ENCODE measurements around the gene ADK.
"Not testable (repeated sequence)": the region's sequence is repeated elsewhere in the genome, so short reads cannot be mapped to it uniquely, and the experiment has no call there.

Gene ADK

DNA sequence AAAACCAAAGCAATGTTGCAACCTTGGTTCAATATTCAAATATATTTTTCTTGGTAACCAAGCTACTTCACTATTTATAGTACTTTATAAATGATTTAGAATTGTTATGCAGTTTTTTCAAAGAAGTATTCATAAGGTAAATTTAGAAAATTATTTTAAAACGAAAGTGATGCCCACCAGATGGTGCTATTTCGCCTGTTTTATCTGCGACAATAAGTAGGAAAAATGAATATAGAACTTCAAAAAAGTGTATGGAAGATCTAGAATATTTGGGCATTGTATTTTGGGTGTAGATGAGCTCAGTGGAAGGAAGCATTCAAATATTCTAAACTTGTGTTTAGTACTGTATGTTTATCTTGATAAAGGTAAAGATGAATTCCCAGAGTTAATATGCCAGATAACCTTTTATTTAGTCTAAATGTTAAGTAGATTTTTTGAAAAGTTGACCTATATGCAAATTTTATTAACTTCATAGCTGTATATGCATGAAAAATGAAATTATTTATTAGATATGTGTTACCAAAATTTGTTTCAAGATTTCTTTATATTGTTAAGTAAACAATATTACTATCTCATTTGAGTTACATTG lies 93.2 kb downstream of the ADK start:
- DNase-seq = peak; percentile 63

DNA sequence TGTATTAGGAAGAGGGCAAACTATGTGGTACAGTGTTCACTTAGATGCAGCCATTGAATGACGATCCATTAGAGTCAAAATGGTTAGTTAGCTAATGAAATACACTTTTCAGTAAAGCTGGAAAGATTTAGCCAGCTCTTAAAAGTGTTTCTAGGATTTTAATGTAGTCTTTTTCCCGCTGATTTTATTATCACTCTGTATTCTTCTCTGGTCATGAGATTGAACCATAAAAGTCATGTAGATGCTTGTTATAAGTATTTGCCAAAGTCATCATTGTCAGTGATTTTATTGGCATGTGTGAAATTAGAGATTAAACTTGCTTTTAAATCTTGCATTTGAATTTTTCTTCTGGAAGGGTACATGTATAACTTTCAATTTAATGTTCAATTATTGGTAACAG lies 93.8 kb downstream of the ADK start:
- no peak for DNase-seq

DNA sequence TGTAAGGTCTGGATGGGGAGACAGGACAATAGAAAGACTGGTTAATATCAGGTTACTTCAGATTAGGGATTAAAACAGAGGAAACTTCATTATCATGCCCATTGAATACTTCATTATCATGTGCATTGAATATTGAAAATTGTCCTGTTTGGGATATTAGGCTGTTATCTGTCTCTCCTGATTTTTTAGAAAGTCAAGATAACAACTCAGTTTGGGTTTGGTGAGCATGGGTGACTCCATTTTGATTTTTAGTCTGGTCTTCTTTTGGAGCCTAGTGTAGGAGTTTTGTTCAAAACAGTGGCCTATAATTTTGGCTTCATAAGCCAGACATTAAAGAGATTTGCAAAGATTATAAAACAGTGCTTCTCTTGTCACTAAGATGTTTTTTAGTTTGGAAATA lies 95.5 kb downstream of the ADK start:
- DNase-seq = no peak

DNA sequence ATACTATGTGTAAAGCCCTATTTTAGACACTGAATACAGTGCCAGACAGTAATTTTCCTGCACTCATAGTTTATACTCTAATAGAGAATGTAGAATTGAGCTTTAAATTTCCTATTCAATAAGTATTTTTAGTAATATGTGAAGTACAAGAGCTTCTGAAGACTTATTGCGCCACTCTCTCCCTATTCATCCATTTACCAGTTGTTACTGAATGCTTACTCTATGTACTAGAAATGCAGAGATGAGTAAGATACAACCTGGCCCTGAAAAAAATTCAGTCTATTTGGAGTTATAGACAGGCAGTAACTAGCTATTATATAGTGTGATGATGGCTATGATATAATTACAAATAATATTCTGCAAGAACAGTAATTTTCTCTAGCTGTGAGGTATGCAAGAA lies 98.8 kb downstream of the ADK start:
- DNase-seq = no peak

DNA sequence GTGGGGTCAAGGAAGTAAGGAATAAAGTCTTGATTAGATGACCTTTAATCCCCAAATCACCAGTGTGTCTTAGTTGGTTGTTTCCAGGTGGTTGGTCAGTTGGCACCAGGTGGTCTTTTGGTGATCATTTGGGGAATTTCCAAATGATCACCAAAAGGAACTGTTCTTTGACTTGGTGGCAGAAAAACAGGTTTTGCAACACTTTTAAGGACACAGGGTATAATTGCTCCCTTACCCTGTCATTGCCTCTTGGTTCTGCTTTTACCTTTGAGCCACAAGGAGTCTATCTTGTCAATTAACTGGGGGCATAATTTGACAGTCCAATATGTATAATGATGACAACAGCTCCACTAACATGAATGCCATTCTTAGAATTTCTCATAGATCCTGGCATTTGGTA lies 104.2 kb downstream of the ADK start:
- no peak for DNase-seq

DNA sequence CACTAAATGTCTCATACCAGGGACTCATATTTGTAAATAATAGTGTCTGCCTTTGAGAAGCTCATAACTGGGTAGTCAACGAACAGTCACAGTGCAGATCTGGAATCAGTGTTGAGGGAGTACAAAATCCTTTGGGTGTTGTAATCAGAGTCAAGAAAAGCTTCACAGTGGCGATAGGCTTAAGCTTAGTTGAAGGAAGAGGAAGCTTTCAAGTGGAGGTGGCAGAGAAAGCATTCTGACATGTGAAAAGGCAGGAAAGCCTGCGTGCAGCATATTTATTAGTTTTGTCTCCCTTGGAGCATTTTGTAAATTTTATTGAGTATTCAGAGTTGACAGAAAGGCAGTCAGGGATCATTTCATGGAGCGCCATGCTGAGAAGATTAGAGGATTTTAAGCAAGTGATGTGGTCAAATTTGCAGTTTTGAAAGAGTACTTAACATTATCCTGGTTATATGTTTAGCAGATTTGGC lies 104.9 kb downstream of the ADK start:
- DNase-seq = no peak

DNA sequence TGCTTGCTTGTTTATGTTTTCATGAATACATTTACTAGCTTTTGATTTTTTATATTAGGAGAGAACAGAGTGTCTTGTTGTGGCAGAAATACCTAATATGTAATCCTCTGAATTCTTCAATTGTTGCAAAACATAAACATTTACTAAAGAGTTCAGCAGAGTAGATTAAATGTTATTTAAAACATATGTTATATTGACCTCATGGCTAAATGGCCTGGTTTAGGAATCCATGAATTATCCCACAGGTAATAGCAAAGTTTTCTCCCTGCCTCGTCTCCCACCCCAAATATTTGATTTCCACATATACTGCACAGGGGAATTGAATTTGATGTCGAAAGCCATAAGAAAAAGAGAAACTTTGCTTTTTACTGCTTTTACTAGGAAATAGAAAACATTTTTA lies 111.8 kb downstream of the ADK start:
- no peak for DNase-seq

DNA sequence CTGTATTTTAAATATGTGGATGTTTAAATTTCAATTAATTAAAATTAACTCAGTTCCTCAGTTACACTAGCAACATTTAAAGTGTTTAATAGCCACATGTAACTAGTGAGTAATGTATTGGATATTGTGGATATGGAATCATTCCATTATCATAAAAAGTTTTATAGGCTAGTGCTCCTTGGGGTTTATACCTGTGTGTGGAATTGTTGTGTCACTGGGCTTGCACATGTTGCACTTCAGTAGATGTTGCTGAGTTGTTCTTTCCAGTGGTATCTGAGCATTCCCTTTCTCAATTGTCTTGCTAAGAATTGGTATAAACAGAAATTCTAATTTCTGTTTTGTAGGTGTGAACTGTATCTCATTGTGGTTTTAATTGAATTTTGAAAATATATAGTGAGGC lies 113.0 kb downstream of the ADK start:
- DNase-seq = no peak

DNA sequence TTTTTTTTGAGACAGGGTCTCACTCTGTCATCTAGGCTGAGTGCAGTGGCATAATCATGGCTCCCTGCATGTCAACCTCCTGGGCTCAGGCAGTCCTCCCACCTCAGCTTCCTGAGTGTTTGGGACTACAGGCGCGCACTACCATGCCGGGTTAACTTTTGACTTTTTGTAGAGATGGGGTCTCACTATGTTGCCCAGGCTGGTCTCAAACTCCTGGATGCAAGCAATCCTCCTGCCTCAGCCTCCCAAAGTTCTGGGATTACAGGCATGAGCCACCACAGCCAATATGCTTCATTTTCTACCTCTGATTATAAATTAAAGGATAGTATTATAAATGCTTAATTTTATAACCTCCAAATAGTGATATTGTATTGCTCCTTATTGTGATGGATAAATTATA lies 121.3 kb downstream of the ADK start:
- no peak for DNase-seq

DNA sequence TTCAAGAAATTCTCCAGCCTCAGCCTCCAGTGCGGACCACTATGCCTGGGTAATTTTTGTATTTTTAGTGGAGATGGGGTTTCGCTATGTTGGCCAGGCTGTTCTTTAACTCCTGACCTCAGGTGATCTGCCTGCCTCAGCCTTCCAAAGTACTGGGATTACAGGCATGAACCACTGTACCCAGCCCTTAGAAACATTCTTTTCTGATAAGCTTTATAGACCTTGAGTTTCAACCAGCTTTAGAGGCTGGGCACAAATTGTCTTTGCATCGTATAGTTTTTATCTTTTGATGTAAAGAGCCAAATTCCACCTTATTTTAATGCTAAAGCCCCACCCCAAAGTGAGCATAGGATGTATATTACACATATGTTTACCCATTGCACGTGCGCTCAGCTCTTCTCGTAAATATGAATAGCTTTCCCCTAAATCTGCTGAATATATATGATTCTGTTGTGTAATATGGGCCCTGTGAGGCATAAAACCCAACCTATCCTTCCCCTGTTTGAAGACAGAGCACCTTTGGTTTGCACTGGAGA lies 124.8 kb downstream of the ADK start:
- no peak for DNase-seq

DNA sequence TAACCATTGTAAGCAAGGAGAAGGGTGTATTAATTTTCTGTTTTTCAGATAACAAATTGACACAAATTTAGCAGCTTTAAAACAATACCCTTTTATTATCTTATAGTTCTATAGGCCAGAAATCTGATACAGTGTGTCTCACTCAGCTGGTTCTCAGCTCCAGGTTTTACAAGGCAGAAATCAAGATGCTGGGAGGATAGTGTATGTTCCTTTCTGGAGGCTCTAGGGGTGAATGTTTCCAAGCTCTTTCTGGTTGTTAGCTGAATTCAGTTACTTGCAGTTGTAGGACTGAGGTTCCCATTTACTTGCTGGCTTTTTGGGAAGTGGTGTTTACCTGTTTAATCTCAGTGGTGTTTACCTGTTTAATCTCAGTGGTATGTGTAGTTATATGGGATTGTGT lies 125.4 kb downstream of the ADK start:
- no peak for DNase-seq

DNA sequence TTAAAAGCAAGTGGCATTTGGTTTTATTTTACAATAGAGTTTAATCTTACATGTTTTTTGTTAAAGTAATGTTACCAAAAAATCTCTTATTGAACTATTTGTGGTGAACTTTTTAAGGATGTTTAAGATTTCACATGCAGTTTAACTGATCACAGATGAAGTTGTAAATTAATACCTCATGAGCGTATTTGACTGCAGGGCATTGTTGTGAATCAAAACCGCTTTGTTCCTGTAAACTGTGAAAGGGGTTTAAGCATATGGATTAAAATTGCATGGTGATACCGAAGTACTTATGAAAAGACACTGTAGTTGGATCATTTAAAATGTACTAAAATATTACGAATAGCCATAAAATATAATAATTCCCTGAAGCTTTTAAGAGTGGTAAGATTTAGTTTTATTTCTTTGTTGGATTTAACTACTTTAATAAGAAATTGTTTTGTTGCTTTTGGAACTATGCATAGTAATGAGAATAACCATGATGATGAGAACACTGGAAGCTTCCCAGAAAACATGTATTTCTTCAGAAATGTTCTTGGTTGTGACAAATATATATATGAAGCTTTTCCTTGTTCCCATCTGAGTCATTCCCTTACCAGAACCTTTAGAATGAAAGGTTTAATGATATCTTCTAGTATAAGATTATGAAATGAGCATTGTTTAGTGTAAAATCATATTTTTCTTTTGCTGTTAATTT lies 131.3 kb downstream of the ADK start:
- DNase-seq = no peak

DNA sequence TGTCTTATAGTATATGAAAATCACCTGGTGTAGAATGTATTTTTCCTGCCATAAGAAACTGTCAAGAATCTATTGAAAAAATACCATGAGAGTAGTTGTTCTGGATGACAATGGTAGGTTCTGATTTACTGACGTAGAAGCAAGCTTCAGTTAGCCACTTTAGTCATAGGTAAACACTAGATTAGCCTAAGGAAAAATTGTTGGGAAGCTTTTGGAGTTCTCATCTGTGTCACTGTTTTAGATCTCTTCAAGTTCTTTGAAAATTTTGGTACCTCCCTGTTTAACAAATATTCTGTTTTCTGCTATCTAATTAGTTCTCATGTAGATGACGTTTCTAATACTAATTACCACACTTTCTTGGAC lies 131.8 kb downstream of the ADK start:
- no peak for DNase-seq

DNA sequence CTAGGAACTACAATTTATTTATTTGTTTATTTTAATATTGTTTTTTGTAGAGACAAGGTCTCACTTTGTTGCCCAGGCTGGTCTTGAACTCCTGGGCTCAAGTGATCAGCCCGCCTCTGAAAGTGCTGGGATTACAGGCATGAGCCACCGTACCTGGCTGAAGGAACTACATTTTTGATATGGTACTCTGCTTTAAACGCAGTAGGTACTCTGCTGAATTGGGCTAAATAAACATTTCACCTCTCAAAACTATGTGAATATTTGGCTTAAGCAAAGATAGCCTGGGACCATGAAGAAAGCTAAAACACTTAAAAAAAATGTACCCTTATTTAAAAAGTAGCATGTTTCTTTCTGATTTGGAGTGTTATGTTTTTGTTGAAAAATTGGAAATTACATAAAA lies 138.2 kb downstream of the ADK start:
- DNase-seq = no peak

DNA sequence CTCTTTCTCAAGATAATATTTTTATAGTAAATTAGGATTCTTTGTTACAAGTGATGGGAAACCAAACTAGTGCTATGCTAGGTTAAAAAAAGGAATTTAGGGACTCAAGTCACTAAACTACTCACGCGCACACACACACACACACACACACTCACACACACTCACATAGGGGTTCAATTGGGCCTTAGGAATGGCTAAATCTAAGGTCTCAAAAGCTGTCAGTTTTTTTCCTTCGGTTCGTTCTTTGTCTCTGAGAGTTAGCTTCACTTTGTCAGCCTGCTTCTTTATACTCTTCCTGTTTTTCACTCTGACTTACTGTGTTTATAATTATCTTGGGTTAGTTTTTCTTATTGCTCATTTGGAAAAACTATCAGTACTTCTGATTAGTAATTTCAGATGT lies 138.9 kb downstream of the ADK start:
- no peak for DNase-seq

DNA sequence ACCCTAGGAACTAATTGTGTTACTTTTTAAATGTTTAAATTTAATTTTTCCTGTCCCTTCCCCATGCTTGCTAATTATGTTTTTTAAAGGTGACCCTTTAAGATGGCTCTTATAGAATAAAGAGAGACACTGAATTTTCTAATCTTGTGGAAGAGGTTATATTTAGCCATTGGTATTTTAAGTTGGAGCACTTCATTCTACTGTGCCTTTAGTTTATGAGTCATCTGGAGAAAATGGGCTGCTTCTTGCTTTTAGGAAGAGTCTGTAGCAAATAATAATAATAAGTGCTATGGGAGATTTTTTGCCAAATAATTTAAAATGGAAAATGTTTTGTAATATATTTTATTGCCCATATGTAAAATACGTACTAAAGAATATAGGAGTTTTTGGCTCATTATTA lies 139.7 kb downstream of the ADK start:
- no peak for DNase-seq

DNA sequence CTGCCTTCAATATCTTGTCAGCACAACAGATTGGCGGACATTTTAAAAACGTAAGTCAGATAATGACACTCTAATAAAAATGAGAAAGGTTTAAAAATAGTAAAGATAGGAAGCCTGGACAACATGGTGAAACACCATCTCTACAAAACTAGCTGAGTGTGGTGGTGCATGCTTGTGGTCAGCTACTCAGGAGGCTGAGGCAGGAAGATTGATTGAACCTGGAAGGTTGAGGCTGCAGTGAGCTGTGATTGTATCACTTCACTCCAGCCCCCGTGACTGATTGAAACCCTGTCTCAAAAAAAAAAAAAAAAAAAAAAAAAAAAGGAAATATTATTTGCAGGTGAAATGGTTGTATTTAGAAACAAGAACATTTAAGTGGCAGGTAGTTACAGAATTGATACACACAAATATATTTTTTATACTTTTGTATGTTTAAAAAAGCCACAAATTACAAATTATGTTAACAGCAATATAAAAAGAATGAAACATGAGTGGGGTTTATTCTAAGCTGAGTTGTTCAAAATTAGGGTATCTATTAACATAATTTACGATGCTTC lies 141.9 kb downstream of the ADK start:
- no peak for DNase-seq

DNA sequence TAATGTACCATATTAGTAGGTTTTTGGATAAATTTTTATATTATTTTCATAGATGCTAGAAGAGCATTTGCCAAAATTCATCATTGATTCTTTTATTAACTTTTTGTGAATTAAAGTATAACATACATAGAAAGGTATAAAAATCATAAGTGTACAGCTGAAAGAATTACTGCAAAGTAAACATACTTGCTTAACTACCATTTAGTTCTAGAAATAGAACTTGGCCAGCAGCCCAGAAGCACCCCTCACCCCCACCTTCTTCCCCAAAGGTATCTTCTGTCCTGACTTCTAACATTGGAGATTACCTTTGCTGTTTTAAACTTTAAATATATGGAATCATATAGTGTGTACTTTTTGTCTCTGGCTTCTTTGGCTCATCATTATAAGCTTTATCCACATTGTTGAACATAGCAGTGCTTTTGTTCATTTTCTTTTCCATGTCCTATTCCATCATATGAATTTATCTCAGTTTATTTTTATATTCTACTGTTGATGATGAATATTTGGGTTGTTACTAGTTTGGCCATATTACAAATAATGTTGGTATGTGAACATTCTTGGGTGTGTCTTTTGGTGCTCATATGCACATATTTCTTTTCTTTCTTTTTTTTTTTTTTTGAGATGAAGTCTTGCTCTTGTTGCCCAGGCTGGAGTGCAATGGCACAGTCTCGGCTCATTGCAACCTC lies 142.8 kb downstream of the ADK start:
- no peak for DNase-seq

DNA sequence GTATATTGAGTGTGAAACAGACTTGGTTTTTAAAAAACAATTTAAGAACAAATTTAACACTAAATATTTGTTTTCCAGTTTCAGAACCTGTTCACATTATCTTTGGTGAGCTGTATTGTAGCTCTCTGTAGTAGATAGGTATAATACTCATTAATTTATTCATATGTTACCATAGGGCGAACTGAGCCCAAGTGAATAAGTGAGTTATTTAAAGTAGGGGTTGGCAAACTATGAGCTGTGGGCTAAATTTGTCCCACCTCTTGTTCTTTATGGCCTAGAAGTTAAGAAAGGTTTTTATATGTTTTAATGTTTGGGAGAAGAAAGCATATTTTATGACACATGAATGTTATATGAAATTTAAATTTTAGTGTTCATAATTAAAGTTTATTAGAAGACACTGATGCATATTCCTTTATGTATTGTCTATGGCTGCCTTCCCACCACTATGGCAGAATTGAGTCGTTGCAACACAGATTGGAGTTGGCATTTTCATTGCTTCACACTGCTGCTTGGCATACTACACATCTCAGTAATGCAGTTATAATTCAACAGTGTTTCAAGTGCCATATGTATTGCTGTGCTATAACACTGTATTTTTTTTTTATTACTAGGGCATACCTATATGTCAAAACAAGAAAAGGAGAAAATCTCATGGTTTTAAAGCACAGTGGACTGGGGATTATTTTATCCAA lies 146.5 kb downstream of the ADK start:
- DNase-seq = no peak

DNA sequence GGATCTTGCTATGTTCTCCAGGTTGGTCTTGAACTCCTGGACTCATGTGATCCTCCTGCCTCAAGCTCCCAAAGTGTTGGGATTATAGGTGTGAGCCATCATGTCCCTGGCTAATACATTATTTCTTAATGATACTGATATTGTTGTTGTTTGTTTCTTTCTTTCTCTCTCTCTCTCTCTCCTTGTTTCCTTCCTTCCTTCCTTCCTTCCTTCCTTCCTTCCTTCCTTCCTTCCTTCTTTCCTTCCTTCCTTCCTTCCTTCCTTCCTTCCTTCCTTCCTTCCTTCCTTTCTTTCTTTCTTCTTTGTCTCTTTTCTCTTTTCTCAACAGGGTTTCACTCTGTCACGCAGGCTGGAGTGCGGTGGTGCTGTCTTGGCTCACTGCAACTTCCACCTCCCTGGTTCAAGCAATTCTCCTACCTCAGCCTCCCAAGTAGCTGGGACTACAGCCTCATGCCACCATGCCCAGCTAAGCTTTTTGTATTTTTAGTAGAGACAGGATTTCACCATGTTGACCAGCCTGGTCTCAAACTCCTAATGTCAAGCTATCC lies 149.1 kb downstream of the ADK start:
- DNase-seq = not testable (repeated sequence)

DNA sequence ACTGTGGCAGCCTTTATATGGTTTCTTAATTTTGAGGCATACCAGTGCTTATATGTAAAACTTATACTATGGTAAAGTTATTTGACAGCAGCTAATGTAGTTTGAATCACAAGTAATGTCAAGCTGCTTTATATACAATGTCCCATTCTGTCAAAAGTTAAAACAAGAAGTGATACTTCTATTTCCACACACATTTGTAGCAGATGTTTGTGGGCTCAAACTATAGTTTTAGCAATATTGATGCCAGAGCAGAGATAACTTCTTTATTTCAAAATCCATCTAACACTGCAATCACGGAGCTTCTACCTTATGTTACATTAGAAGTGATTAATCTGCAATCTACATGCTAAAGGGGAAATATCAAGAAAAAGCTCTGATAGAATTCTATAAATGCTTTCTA lies 149.6 kb downstream of the ADK start:
- DNase-seq = no peak

DNA sequence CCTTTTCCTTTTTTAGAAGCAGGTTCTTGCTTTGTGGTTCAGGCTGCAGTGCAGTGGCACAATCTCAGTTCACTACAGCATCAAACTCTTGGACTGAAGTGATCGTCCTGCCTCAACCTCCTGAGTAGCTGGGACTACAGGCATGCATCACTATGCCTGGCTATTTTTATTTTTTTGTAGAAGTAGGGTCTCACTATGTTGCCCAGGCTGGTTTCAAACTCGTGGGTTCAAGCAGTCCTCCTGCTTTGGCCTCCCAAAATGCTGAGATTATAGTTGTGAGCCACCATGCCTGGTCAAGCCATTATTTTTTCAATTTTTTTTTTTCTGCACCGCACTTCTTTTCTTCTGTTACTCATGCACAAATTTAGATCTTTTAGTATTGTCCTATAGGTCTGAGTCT lies 154.7 kb downstream of the ADK start:
- no peak for DNase-seq

Data from NCI-H1694 (cell line).